Upper lobe of left lung (tissue), 4 donors: ENCODE results near the gene THTPA.

Source experiments
- CTCF ChIP-seq, 6 experiments: fragments of 450-650 bp in 4 of 6; fragments of 200-600 bp in 2 of 6; sonication (generic) in 2 of 6; IDR thresholded peaks; one replicate each; pipeline ENCODE4 v1.5.1; 2016 to 2019; ENCODE audit warnings: antibody characterized with exemption in 6 of 6
- POLR2A ChIP-seq, 4 donors: fragments of 450-650 bp; IDR thresholded peaks; one replicate each; pipeline ENCODE4 v1.5.1; 2016 to 2017; ENCODE audit warnings: antibody characterized with exemption in 4 of 4, mild to moderate bottlenecking in 2 of 4

DNA sequence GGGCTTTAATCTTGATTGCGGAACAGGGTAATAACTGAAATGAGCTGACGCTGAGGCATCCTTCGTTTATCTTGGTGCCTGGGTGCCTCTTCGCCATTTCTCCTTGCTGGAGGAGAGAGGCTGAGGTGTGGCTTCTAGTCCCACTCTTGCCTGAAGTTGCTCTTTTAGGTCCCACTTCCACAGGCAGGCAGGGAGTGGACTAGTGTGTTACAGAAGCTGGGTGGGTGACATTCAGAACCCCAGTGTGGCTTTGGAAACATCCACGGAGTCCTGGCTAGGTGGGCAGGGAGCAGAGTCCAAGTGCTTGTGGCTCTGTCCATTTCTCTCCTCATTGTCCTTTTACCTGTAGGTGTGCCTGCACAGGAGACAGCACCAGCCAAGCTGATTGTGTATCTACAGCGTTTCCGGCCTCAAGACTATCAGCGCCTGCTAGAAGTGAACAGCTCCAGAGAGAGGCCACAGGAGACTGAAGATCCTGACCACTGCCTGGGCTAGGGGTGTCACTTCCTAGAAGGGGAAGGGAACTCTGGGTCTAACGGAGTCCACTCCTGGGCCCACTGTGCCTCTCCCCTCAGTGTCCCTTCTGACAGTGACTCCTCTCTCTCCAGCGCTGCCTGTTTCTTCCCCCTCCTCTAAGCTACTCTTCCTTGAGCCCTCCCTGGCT, 2.4 kb downstream of the THTPA start:
- TF ChIP-seq CTCF (IDR thresholded peaks at IDR 0.05) (no peak), POLR2A (IDR thresholded peaks at IDR 0.05) (no peak)
